Neural progenitor cell (in vitro differentiated cells): ENCODE measurements around the gene GKN1. TPM values are rescaled to one million over a fixed set of nuclear protein-coding genes. Genes with fewer than 3 reads are reported as not detected.

Experiments
- DNase-seq: peaks from one replicate; pipeline ENCODE4 v3.0.0-alpha.2; 2016; ENCODE audit warnings: low spot score
- H2AFZ ChIP-seq: fragments of 200-600 bp; sonication (generic); replicated peaks from 2 replicates; pipeline ENCODE4 v1.6.1; 2016; ENCODE audit warnings: antibody characterized with exemption
- H3F3A ChIP-seq: fragments of 200-600 bp; sonication (generic); 2 replicates; pipeline ENCODE4 v1.6.1; 2016; ENCODE audit warnings: antibody characterized with exemption, low read depth
- H3K27ac ChIP-seq: fragments of 200-600 bp; sonication (generic); 2 replicates; pipeline ENCODE4 v1.5.1; 2016; ENCODE audit warnings: mild to moderate bottlenecking
- H3K27me3 ChIP-seq: fragments of 200-600 bp; sonication (generic); 2 replicates; pipeline ENCODE4 v1.6.1; 2016; ENCODE audit warnings: mild to moderate bottlenecking, moderate library complexity
- H3K36me3 ChIP-seq: fragments of 200-600 bp; sonication (generic); 2 replicates; pipeline ENCODE4 v1.5.1; 2016
- H3K4me1 ChIP-seq: fragments of 200-600 bp; sonication (generic); 2 replicates; pipeline ENCODE4 v1.6.1; 2016; ENCODE audit warnings: mixed run types
- H3K4me2 ChIP-seq: fragments of 200-600 bp; sonication (generic); 2 replicates; pipeline ENCODE4 v1.6.1; 2016
- H3K4me3 ChIP-seq: fragments of 200-600 bp; sonication (generic); 2 replicates; pipeline ENCODE4 v1.5.1; 2016
- H3K79me2 ChIP-seq: fragments of 200-600 bp; sonication (generic); 2 replicates; pipeline ENCODE4 v1.6.1; 2016; ENCODE audit warnings: low read depth
- H3K9ac ChIP-seq: fragments of 200-600 bp; sonication (generic); 2 replicates; pipeline ENCODE4 v1.6.1; 2016
- H3K9me3 ChIP-seq: fragments of 200-600 bp; sonication (generic); 2 replicates; pipeline ENCODE4 v1.5.1; 2016; ENCODE audit warnings: low read depth
- H4K20me1 ChIP-seq: fragments of 200-600 bp; sonication (generic); 2 replicates; pipeline ENCODE4 v1.6.1; 2016; ENCODE audit warnings: low read depth
- H3K27ac Mint-ChIP-seq: 3 replicates; pipeline ENCODE4 v1.8.0; 2021; ENCODE audit warnings: mixed read lengths
- H3K27me3 Mint-ChIP-seq: 2 replicates; pipeline ENCODE4 v1.8.0; 2022; ENCODE audit warnings: low read depth, mild to moderate bottlenecking, inconsistent platforms, moderate library complexity, mixed read lengths; ENCODE audit not compliant: insufficient read depth
- H3K36me3 Mint-ChIP-seq: 3 replicates; pipeline ENCODE4 v1.8.0; 2021; ENCODE audit warnings: mixed read lengths
- H3K4me1 Mint-ChIP-seq: 3 replicates; pipeline ENCODE4 v1.8.0; 2021; ENCODE audit warnings: mixed read lengths
- H3K4me3 Mint-ChIP-seq: 3 replicates; pipeline ENCODE4 v1.8.0; 2021; ENCODE audit warnings: mild to moderate bottlenecking, moderate library complexity, mixed read lengths
- H3K9me3 Mint-ChIP-seq: 3 replicates; pipeline ENCODE4 v1.8.0; 2020; ENCODE audit warnings: mixed read lengths
- EZH2 ChIP-seq: fragments of 200-600 bp; sonication (generic); IDR thresholded peaks from 2 replicates; pipeline ENCODE4 v1.6.1; 2017; ENCODE audit warnings: antibody characterized with exemption, mild to moderate bottlenecking, moderate library complexity
- EZH2phosphoT487 ChIP-seq: fragments of 200-600 bp; sonication (generic); IDR thresholded peaks from 2 replicates; pipeline ENCODE4 v1.6.1; 2017; ENCODE audit warnings: antibody characterized with exemption
- total RNA-seq: library from RNA; depleted of rRNA; stranded (reverse); fragments of >200 nt; gene quantifications from 2 replicates; pipeline ENCODE4 v1.2.3, GENCODE V29; 2015; ENCODE audit warnings: low replicate concordance
- TF ChIP-seq, protein P1 (sequence below): fragments of 200-600 bp; sonication (generic); IDR thresholded peaks from 2 replicates; pipeline ENCODE4 v1.5.1; 2017; ENCODE audit warnings: antibody characterized with exemption, mild to moderate bottlenecking

GKN1 gene
- total RNA-seq, 1 donor from 2014 or later = not detected

DNA sequence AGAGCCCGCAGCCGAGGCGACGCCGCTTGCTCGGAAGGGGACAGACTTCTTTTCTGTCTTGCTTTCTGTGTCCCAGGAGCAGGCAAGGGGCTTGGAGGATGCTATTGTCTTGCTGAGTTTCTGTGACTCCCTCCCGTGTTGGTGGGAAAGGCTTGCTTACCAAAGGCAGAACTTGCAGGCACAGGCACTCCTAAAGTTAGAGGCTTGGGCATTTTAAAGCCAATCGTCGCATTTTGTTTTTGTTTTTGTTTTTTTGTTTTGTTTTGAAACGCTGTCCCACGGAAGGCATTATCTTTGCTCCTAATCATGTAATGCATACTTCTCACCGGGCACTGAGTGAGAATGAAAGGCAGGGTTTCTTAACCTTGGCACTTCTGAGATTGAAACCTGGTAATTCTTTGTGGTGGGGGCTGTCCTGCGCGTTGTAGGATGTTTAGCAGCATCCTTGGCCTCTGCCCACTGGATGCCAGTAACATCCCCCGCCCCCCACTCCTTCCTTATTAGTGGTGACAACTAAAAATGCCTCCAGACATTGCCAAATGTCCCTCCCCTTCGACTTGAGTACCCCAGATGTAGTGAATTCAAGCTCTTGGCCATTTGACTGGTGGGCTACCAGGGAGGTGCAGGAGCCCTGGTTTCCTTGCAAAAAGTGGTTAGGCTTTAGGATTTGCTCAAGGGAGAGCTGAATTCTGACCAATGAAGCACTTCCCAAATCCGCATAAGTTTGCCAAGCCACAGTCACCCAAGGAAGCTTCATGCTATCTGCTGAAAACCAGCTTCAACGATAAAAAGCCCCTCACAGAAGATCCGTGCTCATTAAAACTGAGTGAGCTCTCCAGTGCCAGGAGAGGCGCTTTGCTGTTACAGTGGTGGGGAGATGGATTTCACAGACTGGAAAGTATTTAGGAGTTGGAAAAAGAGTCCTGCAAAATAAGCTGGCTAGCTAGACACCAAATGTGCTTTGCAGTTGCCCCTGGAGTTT lies 39.7 kb downstream of the GKN1 start:
- Histone ChIP-seq H3K4me3 (peak overlapping the region; percentile 98), H3K4me1 (peaks cover 15% of the 10 kb centered on the region), H3F3A (peaks cover 24% of the 10 kb centered on the region), H3K27me3 (peaks cover 56% of the 10 kb centered on the region), H3K9me3 (no peaks in the 10 kb centered on the region), H3K27ac (no peak overlapping the region), H3K9ac (no peak overlapping the region), H2AFZ (peak overlapping the region; percentile 97), H3K36me3 (no peaks in the 10 kb centered on the region), H3K79me2 (peaks cover 5% of the 10 kb centered on the region), H4K20me1 (no peaks in the 10 kb centered on the region), H3K4me2 (peak overlapping the region; percentile 80)
- peak overlapping the region; percentile 48 for H3K27ac Mint-ChIP-seq
- peaks cover 14% of the 10 kb centered on the region for H3K36me3 Mint-ChIP-seq
- H3K4me1 Mint-ChIP-seq = peaks cover 23% of the 10 kb centered on the region
- TF ChIP-seq, protein P1, sequence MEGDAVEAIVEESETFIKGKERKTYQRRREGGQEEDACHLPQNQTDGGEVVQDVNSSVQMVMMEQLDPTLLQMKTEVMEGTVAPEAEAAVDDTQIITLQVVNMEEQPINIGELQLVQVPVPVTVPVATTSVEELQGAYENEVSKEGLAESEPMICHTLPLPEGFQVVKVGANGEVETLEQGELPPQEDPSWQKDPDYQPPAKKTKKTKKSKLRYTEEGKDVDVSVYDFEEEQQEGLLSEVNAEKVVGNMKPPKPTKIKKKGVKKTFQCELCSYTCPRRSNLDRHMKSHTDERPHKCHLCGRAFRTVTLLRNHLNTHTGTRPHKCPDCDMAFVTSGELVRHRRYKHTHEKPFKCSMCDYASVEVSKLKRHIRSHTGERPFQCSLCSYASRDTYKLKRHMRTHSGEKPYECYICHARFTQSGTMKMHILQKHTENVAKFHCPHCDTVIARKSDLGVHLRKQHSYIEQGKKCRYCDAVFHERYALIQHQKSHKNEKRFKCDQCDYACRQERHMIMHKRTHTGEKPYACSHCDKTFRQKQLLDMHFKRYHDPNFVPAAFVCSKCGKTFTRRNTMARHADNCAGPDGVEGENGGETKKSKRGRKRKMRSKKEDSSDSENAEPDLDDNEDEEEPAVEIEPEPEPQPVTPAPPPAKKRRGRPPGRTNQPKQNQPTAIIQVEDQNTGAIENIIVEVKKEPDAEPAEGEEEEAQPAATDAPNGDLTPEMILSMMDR = peak; percentile 10
- TF ChIP-seq EZH2phosphoT487 (no peak), EZH2 (peak; percentile 1)
- peaks cover 2% of the 10 kb centered on the region for H3K9me3 Mint-ChIP-seq
- peaks cover 10% of the 10 kb centered on the region for H3K27me3 Mint-ChIP-seq
- DNase-seq = peak; percentile 25
- H3K4me3 Mint-ChIP-seq = peak overlapping the region; percentile 99

DNA sequence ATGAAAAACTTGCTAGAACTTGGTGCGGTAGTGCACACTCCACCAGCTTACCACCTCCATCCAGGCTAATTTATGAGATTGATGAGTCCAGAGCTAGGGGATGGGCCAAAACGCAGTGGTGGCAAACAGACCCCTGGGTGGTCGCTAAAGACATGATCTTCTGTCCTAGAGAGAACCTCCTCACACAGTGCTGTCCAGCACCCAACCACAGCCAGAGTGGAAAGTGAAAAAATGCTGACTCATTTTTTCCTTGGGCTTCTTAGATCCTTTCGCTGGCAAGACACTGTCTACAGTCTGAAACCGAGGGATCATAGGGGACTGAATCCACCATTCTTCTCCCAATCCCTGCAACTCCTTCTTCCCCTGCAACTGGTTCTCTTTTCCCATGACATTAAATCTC lies 42.6 kb downstream of the GKN1 start:
- H3K27me3 Mint-ChIP-seq = peaks cover 7% of the 10 kb centered on the region
- TF ChIP-seq EZH2 (no peak), EZH2phosphoT487 (no peak)
- TF ChIP-seq, protein P1 = no peak
- Histone ChIP-seq H3K27me3 (peaks cover 28% of the 10 kb centered on the region), H2AFZ (no peak overlapping the region), H3F3A (peaks cover 24% of the 10 kb centered on the region), H3K4me1 (peaks cover 15% of the 10 kb centered on the region), H3K9me3 (no peaks in the 10 kb centered on the region), H3K9ac (no peak overlapping the region), H4K20me1 (no peaks in the 10 kb centered on the region), H3K4me2 (no peak overlapping the region), H3K36me3 (no peaks in the 10 kb centered on the region), H3K4me3 (no peak overlapping the region), H3K27ac (no peak overlapping the region), H3K79me2 (peaks cover 5% of the 10 kb centered on the region)
- peaks cover 2% of the 10 kb centered on the region for H3K9me3 Mint-ChIP-seq
- no peak overlapping the region for H3K27ac Mint-ChIP-seq
- peaks cover 25% of the 10 kb centered on the region for H3K4me1 Mint-ChIP-seq
- no peak for DNase-seq
- H3K36me3 Mint-ChIP-seq = peaks cover 31% of the 10 kb centered on the region
- H3K4me3 Mint-ChIP-seq = no peak overlapping the region

- Histone ChIP-seq H3K9me3 (no peaks in the 10 kb centered on the region), H3K4me1 (peaks cover 15% of the 10 kb centered on the region), H4K20me1 (no peaks in the 10 kb centered on the region), H3K27ac (no peak overlapping the region), H3K79me2 (peaks cover 5% of the 10 kb centered on the region), H3K9ac (no peak overlapping the region), H2AFZ (no peak overlapping the region), H3K4me3 (no peak overlapping the region), H3K27me3 (peaks cover 20% of the 10 kb centered on the region), H3K36me3 (no peaks in the 10 kb centered on the region), H3K4me2 (no peak overlapping the region), H3F3A (peaks cover 24% of the 10 kb centered on the region)
- no peak for DNase-seq
- Mint-ChIP-seq H3K36me3 (peaks cover 31% of the 10 kb centered on the region), H3K4me1 (peaks cover 21% of the 10 kb centered on the region), H3K27me3 (peaks cover 2% of the 10 kb centered on the region), H3K27ac (no peak overlapping the region), H3K4me3 (no peak overlapping the region), H3K9me3 (peaks cover 2% of the 10 kb centered on the region)
- TF ChIP-seq EZH2phosphoT487 (no peak), EZH2 (no peak)
- TF ChIP-seq, protein P1 = no peak
Measured at GRCh38 chr2:69017835-69018234, 43.4 kb downstream of the GKN1 start.
